SK-N-SH (cell line): ENCODE measurements around the gene SUPT20HL1. TPM values are rescaled to one million over a fixed set of nuclear protein-coding genes. Genes with fewer than 3 reads are reported as not detected.

Experiments
- CTCF ChIA-PET: fragments of 300-600, 350-600 bp; formaldehyde crosslinking; extraction: SDS; loops from one replicate; lab custom pipeline; 2021; lab: Yijun Ruan, JAX
- POLR2A ChIA-PET: fragments of 350-600 bp; sonication (Branson Sonifier 250); formaldehyde crosslinking; extraction: SDS; loops from one replicate; lab custom pipeline; 2020; ENCODE audit warnings: antibody characterized with exemption, inconsistent platforms; lab: Yijun Ruan, JAX
- DNase-seq: peaks from one replicate; pipeline ENCODE4 v3.0.0; 2012
- H2AFZ ChIP-seq: fragments of 200-600 bp; sonication (generic); 2 replicates; pipeline ENCODE4 v1.8.1; 2016; ENCODE audit warnings: antibody characterized with exemption, mild to moderate bottlenecking, low read depth
- H3F3A ChIP-seq: fragments of 200-600 bp; sonication (generic); replicated peaks from 2 replicates; pipeline ENCODE3; 2016; ENCODE audit warnings: antibody characterized with exemption, mild to moderate bottlenecking; ENCODE audit not compliant: insufficient read depth
- H3K27ac ChIP-seq, 2 experiments: fragments of 200-500 bp in 1 of 2; fragments of 200-600 bp in 1 of 2; sonication (Bioruptor generic) in 1 of 2; sonication (generic), shearing (Covaris generic) in 1 of 2; 2 replicates each; pipeline versions ENCODE4 v1.5.1 to v1.6.1; 2014 to 2016; ENCODE audit warnings: low read depth in 2 of 2, inconsistent platforms in 1 of 2, low read length in 1 of 2, mild to moderate bottlenecking in 1 of 2, mixed read lengths in 1 of 2
- H3K27me3 ChIP-seq: fragments of 200-600 bp; sonication (generic), shearing (Covaris generic); 2 replicates; pipeline ENCODE4 v1.6.1; 2016; ENCODE audit warnings: mixed run types; ENCODE audit not compliant: insufficient read depth
- H3K36me3 ChIP-seq, 2 experiments: fragments of 200-500 bp in 1 of 2; fragments of 200-600 bp in 1 of 2; sonication (Bioruptor generic) in 1 of 2; sonication (generic) in 1 of 2; replicated peaks in 1 of 2; 2 replicates each; pipeline versions ENCODE3 to v1.5.1; 2014 to 2016; ENCODE audit warnings: low read length in 1 of 2, mild to moderate bottlenecking in 1 of 2; ENCODE audit not compliant: insufficient read depth in 2 of 2, control insufficient read depth in 1 of 2
- H3K4me1 ChIP-seq, 2 experiments: fragments of 200-500 bp in 1 of 2; fragments of 200-600 bp in 1 of 2; sonication (Bioruptor generic) in 1 of 2; sonication (generic), shearing (Covaris generic) in 1 of 2; 2 replicates each; pipeline versions ENCODE4 v1.5.1 to v1.6.1; 2014 to 2016; ENCODE audit warnings: low read depth in 1 of 2, low read length in 1 of 2, mixed run types in 1 of 2; ENCODE audit not compliant: insufficient read depth in 2 of 2, control insufficient read depth in 1 of 2
- H3K4me2 ChIP-seq: fragments of 200-600 bp; sonication (generic), shearing (Covaris generic); 2 replicates; pipeline ENCODE4 v1.6.1; 2017; ENCODE audit warnings: mixed run types
- H3K4me3 ChIP-seq, 2 experiments: fragments of 200-500 bp in 1 of 2; fragments of 200-600 bp in 1 of 2; sonication (Bioruptor generic) in 1 of 2; sonication (generic), shearing (Covaris generic) in 1 of 2; 2 replicates each; pipeline versions ENCODE4 v1.5.1 to v1.8.1; 2014 to 2016; ENCODE audit warnings: low read depth in 2 of 2, inconsistent platforms in 1 of 2, low read length in 1 of 2, mild to moderate bottlenecking in 1 of 2, mixed read lengths in 1 of 2, moderate library complexity in 1 of 2
- H3K79me2 ChIP-seq: fragments of 200-600 bp; sonication (generic); 2 replicates; pipeline ENCODE4 v1.8.1; 2017; ENCODE audit warnings: mild to moderate bottlenecking; ENCODE audit not compliant: insufficient read depth
- H3K9ac ChIP-seq: fragments of 200-600 bp; sonication (generic); 2 replicates; pipeline ENCODE4 v1.6.1; 2017; ENCODE audit warnings: mixed run types
- H3K9me2 ChIP-seq: fragments of 200-600 bp; sonication (generic); 2 replicates; pipeline ENCODE4 v1.6.1; 2017; ENCODE audit warnings: mixed run types
- H3K9me3 ChIP-seq: fragments of 200-600 bp; sonication (generic); 2 replicates; pipeline ENCODE4 v1.6.1; 2017; ENCODE audit warnings: mixed run types, mild to moderate bottlenecking, moderate library complexity
- H4K20me1 ChIP-seq: fragments of 200-600 bp; sonication (generic); 2 replicates; pipeline ENCODE4 v1.6.1; 2017; ENCODE audit warnings: mild to moderate bottlenecking, mixed run types; ENCODE audit not compliant: insufficient read depth
- CTCF ChIP-seq: fragments of 200-600 bp; sonication (generic); IDR thresholded peaks from 2 replicates; pipeline ENCODE4 v1.6.1; 2017; ENCODE audit warnings: antibody characterized with exemption, mild to moderate bottlenecking, moderate library complexity
- ELF1 ChIP-seq: IDR thresholded peaks from 2 replicates; pipeline ENCODE4 v1.4.0; 2012
- EZH2phosphoT487 ChIP-seq: fragments of 200-600 bp; sonication (generic); IDR thresholded peaks from 2 replicates; pipeline ENCODE4 v1.6.1; 2017; ENCODE audit warnings: low read depth, mixed run types, mild to moderate bottlenecking, antibody characterized with exemption, moderate library complexity, borderline replicate concordance
- FOSL2 ChIP-seq: IDR thresholded peaks from 2 replicates; pipeline ENCODE4 v1.4.0; 2012; ENCODE audit warnings: low read depth, mild to moderate bottlenecking, moderate library complexity, borderline replicate concordance
- FOXJ3 ChIP-seq: sonication (generic); formaldehyde crosslinking; IDR thresholded peaks from 2 replicates; pipeline ENCODE4 v1.5.1; 2020; ENCODE audit warnings: mild to moderate bottlenecking, missing genetic modification reagents
- FOXM1 ChIP-seq: IDR thresholded peaks from 2 replicates; pipeline ENCODE4 v1.4.0; 2012; ENCODE audit warnings: low read depth, mild to moderate bottlenecking
- GABPA ChIP-seq: IDR thresholded peaks from 2 replicates; pipeline ENCODE4 v1.4.0; 2012; ENCODE audit warnings: low read depth, mild to moderate bottlenecking
- JUND ChIP-seq: IDR thresholded peaks from 2 replicates; pipeline ENCODE4 v1.4.0; 2012
- MEF2A ChIP-seq: IDR thresholded peaks from 2 replicates; pipeline ENCODE4 v1.4.0; 2012; ENCODE audit warnings: low read depth, borderline replicate concordance
- MXI1 ChIP-seq: IDR thresholded peaks from 2 replicates; pipeline ENCODE4 v1.6.1; 2012; ENCODE audit warnings: mild to moderate bottlenecking, low read depth, low read length, improper control_type of control experiment
- NFIC ChIP-seq: IDR thresholded peaks from 2 replicates; pipeline ENCODE4 v1.4.0; 2012; ENCODE audit warnings: borderline replicate concordance
- PBX3 ChIP-seq: IDR thresholded peaks from 2 replicates; pipeline ENCODE4; 2012
- POLR2AphosphoS5 ChIP-seq: IDR thresholded peaks from 2 replicates; pipeline ENCODE4 v1.6.1; 2012; ENCODE audit warnings: low read depth, low read length
- RAD21 ChIP-seq: IDR thresholded peaks from 2 replicates; pipeline ENCODE4 v1.6.1; 2012; ENCODE audit warnings: mild to moderate bottlenecking, low read length
- RCOR1 ChIP-seq: fragments of 150-350 bp; IDR thresholded peaks from 2 replicates; pipeline ENCODE4 v1.6.1; 2017; ENCODE audit warnings: antibody characterized with exemption, low read length
- RXRA ChIP-seq: IDR thresholded peaks from 2 replicates; pipeline ENCODE4 v1.4.0; 2012; ENCODE audit warnings: low read depth, mild to moderate bottlenecking, borderline replicate concordance
- SMC3 ChIP-seq: IDR thresholded peaks from 2 replicates; pipeline ENCODE4 v1.6.1; 2012; ENCODE audit warnings: low read depth, low read length, improper control_type of control experiment
- TCF12 ChIP-seq: IDR thresholded peaks from 2 replicates; pipeline ENCODE4 v1.4.0; 2012
- USF1 ChIP-seq: IDR thresholded peaks from 2 replicates; pipeline ENCODE4 v1.4.0; 2012; ENCODE audit warnings: low read depth, borderline replicate concordance
- YY1 ChIP-seq: IDR thresholded peaks from 2 replicates; pipeline ENCODE4 v1.4.0; 2012; ENCODE audit warnings: low read depth, mild to moderate bottlenecking
- WGBS: methylation state at CpG from one replicate; pipeline ENCODE4 v1.1.6; 2017; ENCODE audit warnings: low lambda C conversion rate; 5-methylcytosine and 5-hydroxymethylcytosine counted together
- polyA plus RNA-seq, 3 experiments: library from polyadenylated mRNA; depleted of rRNA; stranded (reverse); fragments of >200 nt; gene quantifications; 2 replicates each; pipeline ENCODE4 v1.2.3, GENCODE V29; 2012

The SUPT20HL1 gene
- polyA plus RNA-seq, 1 of the 3 experiments (the other 2 are of a cell fraction), result not detected

GRCh38 chrX:24375600-24376131 is 15.2 kb downstream of the SUPT20HL1 start:
- no peaks in the 10 kb centered on the region for H3K79me2 ChIP-seq
- no peaks in the 10 kb centered on the region; a peak in 1 of 4 replicates for H3K4me1 ChIP-seq
- no peak overlapping the region for H3K4me3 ChIP-seq
- TF ChIP-seq JUND, result no peak
- TF ChIP-seq FOXM1, result no peak
- no peak for TF ChIP-seq FOXJ3 (CRISPR knock-in tag)
- no peak for TF ChIP-seq RXRA
- no peak for TF ChIP-seq TCF12
- TF ChIP-seq NFIC, result no peak
- TF ChIP-seq CTCF, result no peak
- TF ChIP-seq PBX3, result no peak
- no peak for TF ChIP-seq MXI1
- TF ChIP-seq SMC3, result no peak
- TF ChIP-seq POLR2AphosphoS5, result no peak
- no peak for TF ChIP-seq YY1
- TF ChIP-seq FOSL2, result no peak
- TF ChIP-seq RAD21, result no peak
- TF ChIP-seq GABPA, result no peak
- TF ChIP-seq ELF1, result no peak
- TF ChIP-seq RCOR1, result no peak
- TF ChIP-seq EZH2phosphoT487, result no peak
- TF ChIP-seq USF1, result no peak
- TF ChIP-seq MEF2A, result no peak
- no peaks in the 10 kb centered on the region; the same call in 1 of the 2 replicates for H3K27me3 ChIP-seq
- H3K4me2 ChIP-seq, result no peak overlapping the region
- no peaks in the 10 kb centered on the region for H3K9me2 ChIP-seq
- DNase-seq, result no peak
- no peak overlapping the region for H2AFZ ChIP-seq
- 35% methylated on average over 11 of the region's 12 CpGs for WGBS
- no peaks in the 10 kb centered on the region for H3K9me3 ChIP-seq
- H3K9ac ChIP-seq, result no peak overlapping the region
- H3K36me3 ChIP-seq, result no peaks in the 10 kb centered on the region
- CTCF ChIA-PET, result interaction anchor here (0.6 to 1.5 kb wide), 2 partner anchors 93 to 116 kb away, joined by 3 to 5 read pairs; no protein-coding TSS in a partner anchor
- no peaks in the 10 kb centered on the region for H3F3A ChIP-seq
- no peak overlapping the region for H3K27ac ChIP-seq
- no peaks in the 10 kb centered on the region for H4K20me1 ChIP-seq
- POLR2A ChIA-PET, result no interaction called here
